HepG2 (cell line): ENCODE measurements around the gene SPTSSB. TPM values are rescaled to one million over a fixed set of nuclear protein-coding genes. Genes with fewer than 3 reads are reported as not detected.

ENCODE experiments used
- ATAC-seq: fragments of 200-7000 bp; cut with Tn5 transposase; 3 replicates; pipeline ENCODE4 v1.9.1; 2020; ENCODE audit warnings: mild to moderate bottlenecking, moderate library complexity
- BruUV-seq: library from RNA; stranded (reverse); fragments of 400-500 nt; replicated peaks from 2 replicates; lab custom pipeline; 2021; lab: Mats Ljungman, UMichigan
- CTCF ChIA-PET: fragments of 300-600 bp; formaldehyde crosslinking; extraction: SDS; loops from one replicate; lab custom pipeline; 2021; ENCODE audit warnings: low total read pairs, inconsistent platforms, low intra/inter-chr PET ratio; lab: Yijun Ruan, JAX
- POLR2A ChIA-PET: fragments of 350-600 bp; sonication (Branson Sonifier 250); formaldehyde crosslinking; loops from one replicate; lab custom pipeline; 2020; ENCODE audit warnings: antibody characterized with exemption, inconsistent platforms; lab: Yijun Ruan, JAX
- DNase-seq: peaks from one replicate; pipeline ENCODE4 v3.0.0-alpha.2; 2015; ENCODE audit warnings: low spot score
- FAIRE-seq: peaks from 3 replicates; lab custom pipeline; 2011; peaks lifted over from hg19 to GRCh38; lab: Jason Lieb, UNC
- H2AFZ ChIP-seq: one replicate; pipeline ENCODE4 v1.6.1; 2011; ENCODE audit warnings: low read length, inconsistent platforms
- H3K27ac ChIP-seq: fragments of 300-600 bp; 3 replicates; pipeline ENCODE4 v1.8.0; 2011; ENCODE audit warnings: mixed run types, mild to moderate bottlenecking, mixed read lengths, low read length, inconsistent platforms; ENCODE audit not compliant: insufficient read depth; ENCODE audit errors: extremely low read length
- H3K27me3 ChIP-seq, 2 experiments: fragments of 200-600 bp in 1 of 2; 2 replicates in 1 of 2; 3 replicates in 1 of 2; pipeline versions ENCODE4 v1.6.0 to v1.8.0; 2011; ENCODE audit warnings: low read length in 2 of 2, mild to moderate bottlenecking in 2 of 2, moderate library complexity in 2 of 2, inconsistent platforms in 1 of 2; ENCODE audit not compliant: insufficient read depth in 2 of 2, control insufficient read depth in 1 of 2
- H3K36me3 ChIP-seq, 2 experiments: fragments of 200-600 bp in 1 of 2; replicated peaks in 1 of 2; 2 replicates in 1 of 2; 3 replicates in 1 of 2; pipeline versions ENCODE4 v1.5.1 to v1.8.0; 2011; ENCODE audit warnings: low read length in 2 of 2, inconsistent platforms in 1 of 2; ENCODE audit not compliant: insufficient read depth in 2 of 2, control insufficient read depth in 1 of 2
- H3K4me1 ChIP-seq: 2 replicates; pipeline ENCODE4 v1.5.1; 2012; ENCODE audit warnings: low read length, inconsistent platforms; ENCODE audit not compliant: insufficient read depth
- H3K4me2 ChIP-seq: 2 replicates; pipeline ENCODE4 v1.6.0; 2011; ENCODE audit warnings: low read depth, low read length, inconsistent platforms
- H3K4me3 ChIP-seq, 3 experiments: fragments of 200-600 bp in 1 of 3; sonication (generic), shearing (Covaris generic) in 1 of 3; replicated peaks in 1 of 3; 2 replicates each; pipeline ENCODE4 v1.5.1; 2011 to 2016; ENCODE audit warnings: low read length in 3 of 3, inconsistent platforms in 2 of 3, low read depth in 2 of 3, mild to moderate bottlenecking in 2 of 3, control low read depth in 1 of 3, mixed read lengths in 1 of 3; ENCODE audit not compliant: insufficient read depth in 1 of 3
- H3K79me2 ChIP-seq: one replicate; pipeline ENCODE4 v1.6.1; 2011; ENCODE audit warnings: low read length, inconsistent platforms; ENCODE audit not compliant: insufficient read depth
- H3K9ac ChIP-seq: 2 replicates; pipeline ENCODE4 v1.6.0; 2011; ENCODE audit warnings: mild to moderate bottlenecking, low read depth, low read length, inconsistent platforms; ENCODE audit not compliant: insufficient read depth
- H3K9me3 ChIP-seq: 2 replicates; pipeline ENCODE4 v1.5.1; 2012; ENCODE audit warnings: mild to moderate bottlenecking, low read length
- H4K20me1 ChIP-seq: 2 replicates; pipeline ENCODE4 v1.6.0; 2011; ENCODE audit warnings: inconsistent platforms, mild to moderate bottlenecking, low read length, moderate library complexity; ENCODE audit not compliant: insufficient read depth
- CBFB ChIP-seq: sonication (generic); formaldehyde crosslinking; IDR thresholded peaks from 2 replicates; pipeline ENCODE4 v1.4.0; 2020; ENCODE audit warnings: missing genetic modification reagents
- CBX2 ChIP-seq, 2 experiments: fragments of 200-600 bp in 1 of 2; sonication (generic); formaldehyde crosslinking in 1 of 2; IDR thresholded peaks; 2 replicates each; pipeline versions ENCODE4 v1.7.0 to v1.8.1; 2018 to 2022; ENCODE audit warnings: low read depth in 2 of 2, low read length in 1 of 2, mild to moderate bottlenecking in 1 of 2, missing genetic modification reagents in 1 of 2
- IKZF1 ChIP-seq: fragments of 450-650 bp; IDR thresholded peaks from 2 replicates; pipeline ENCODE4 v1.7.1; 2016
- MTA3 ChIP-seq: sonication (generic); formaldehyde crosslinking; IDR thresholded peaks from 2 replicates; pipeline ENCODE4 v1.4.0; 2020; ENCODE audit warnings: missing genetic modification reagents
- NR2F1 ChIP-seq, 2 experiments: fragments of 450-650 bp in 1 of 2; formaldehyde crosslinking in 1 of 2; IDR thresholded peaks; 2 replicates each; pipeline versions ENCODE4 v1.5.0 to v1.6.1; 2016 to 2020; ENCODE audit warnings: mild to moderate bottlenecking in 1 of 2, missing compliant biosample characterization in 1 of 2, missing genetic modification reagents in 1 of 2, moderate library complexity in 1 of 2
- RARG ChIP-seq: sonication (generic); formaldehyde crosslinking; IDR thresholded peaks from 2 replicates; pipeline ENCODE4 v1.4.0; 2020; ENCODE audit warnings: low read depth, mild to moderate bottlenecking, missing genetic modification reagents
- SIN3A ChIP-seq: IDR thresholded peaks from 2 replicates; pipeline ENCODE4 v1.6.1; 2011; ENCODE audit warnings: low read depth, mild to moderate bottlenecking, control low read depth, low read length, borderline replicate concordance
- SRSF4 ChIP-seq: fragments of 200-400 bp; formaldehyde crosslinking; IDR thresholded peaks from one replicate; pipeline ENCODE4 v1.6.1; 2018; ENCODE audit warnings: mild to moderate bottlenecking, low read depth, low read length, moderate library complexity; ENCODE audit not compliant: poor library complexity, severe bottlenecking
- WGBS: methylation state at CpG from one replicate; pipeline ENCODE4 v1.1.6; 2017; ENCODE audit warnings: low lambda C conversion rate; 5-methylcytosine and 5-hydroxymethylcytosine counted together
- in situ Hi-C: cut with HindIII; loops from 2 replicates; pipeline ENCODE4 v1.10.0; 2017; ENCODE audit warnings: low pct_unique_long_range_greater_than_20kb; ENCODE audit not compliant: extremely low pct_ligation_motif_present
- intact Hi-C: fragments of 100-400 bp; cut with micrococcal nuclease; formaldehyde crosslinking; loops from one replicate; pipeline ENCODE4 v1.10.0; 2022; ENCODE audit not compliant: unreplicated experiment
- polyA plus RNA-seq, 8 experiments: library from polyadenylated mRNA; depleted of rRNA in 3 of 8; stranded (reverse) in 7 of 8; unstranded in 1 of 8; fragments of >200 nt; fragmentation: Illumina TruSeq in 4 of 8; extraction: Trizol in 4 of 8; gene quantifications; 2 replicates each; pipeline versions ENCODE4 v1.2.1 to v1.2.3, GENCODE V29; 2011 to 2016; ENCODE audit warnings: low read depth in 4 of 8, missing spikeins in 1 of 8, mixed read lengths in 1 of 8; ENCODE audit not compliant: insufficient read depth in 1 of 8
- total RNA-seq, 5 experiments: library from RNA; depleted of rRNA; stranded (reverse); fragments of >200 nt; fragmentation: Illumina TruSeq; extraction: Trizol; gene quantifications; 2 replicates each; pipeline ENCODE4 v1.2.3, GENCODE V29; 2016; ENCODE audit warnings: low read depth in 1 of 5
- TF ChIP-seq, protein P1 (sequence below): sonication (generic); formaldehyde crosslinking; conservative IDR thresholded peaks from 2 replicates; pipeline ENCODE4 v1.4.0; 2020; ENCODE audit warnings: missing genetic modification reagents
- TF ChIP-seq, protein P2 (sequence below): sonication (generic); formaldehyde crosslinking; IDR thresholded peaks from 2 replicates; pipeline ENCODE4 v1.4.0; 2020; ENCODE audit warnings: missing genetic modification reagents, borderline replicate concordance
- TF ChIP-seq, protein P3 (sequence below): sonication (generic); formaldehyde crosslinking; IDR thresholded peaks from 2 replicates; pipeline ENCODE4 v1.4.0; 2020; ENCODE audit warnings: missing genetic modification reagents
- TF ChIP-seq, protein P4 (sequence below): sonication (generic); formaldehyde crosslinking; IDR thresholded peaks from 2 replicates; pipeline ENCODE4 v1.8.0; 2023; ENCODE audit warnings: mild to moderate bottlenecking, missing genetic modification reagents

The SPTSSB gene
- total and polyA plus RNA-seq, 2 of the 13 experiments (the other 11 are each of a cell fraction or from before 2014, with no cell fraction given): 0.51 to 2.4 TPM

DNA sequence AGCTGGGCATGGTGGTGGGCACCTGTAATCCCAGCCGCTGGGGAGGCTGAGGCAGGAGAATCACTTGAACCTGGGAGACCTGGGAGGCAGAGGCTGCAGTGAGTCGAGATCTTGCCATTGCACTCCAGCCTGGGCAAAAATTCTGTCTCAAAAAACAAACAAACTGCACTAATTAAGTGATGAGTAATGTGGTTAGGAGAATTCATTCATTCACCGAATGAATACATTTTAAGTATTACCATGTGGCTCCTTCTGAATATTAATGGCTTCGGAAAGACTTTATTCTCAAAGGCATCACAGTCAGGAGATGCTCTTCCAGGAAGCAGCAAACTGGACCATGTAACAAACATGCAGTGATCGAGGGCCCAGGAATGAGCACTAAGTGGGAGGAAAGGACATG lies 23.6 kb downstream of the SPTSSB start:
- ChIA-PET CTCF (no interaction called here), POLR2A (no interaction called here)
- H3K4me1 ChIP-seq: peaks cover 29% of the 10 kb centered on the region
- 44% methylated on average over 5 of the region's 5 CpGs for WGBS
- FAIRE-seq (no peak), ATAC-seq (no peak), DNase-seq (no peak)
- no peak overlapping the region for H3K27ac ChIP-seq
- H3K9ac ChIP-seq: no peak overlapping the region
- BruUV-seq: no TSS peak
- no peak overlapping the region for H3K4me2 ChIP-seq
- H4K20me1 ChIP-seq: no peaks in the 10 kb centered on the region
- TF ChIP-seq, protein P1, sequence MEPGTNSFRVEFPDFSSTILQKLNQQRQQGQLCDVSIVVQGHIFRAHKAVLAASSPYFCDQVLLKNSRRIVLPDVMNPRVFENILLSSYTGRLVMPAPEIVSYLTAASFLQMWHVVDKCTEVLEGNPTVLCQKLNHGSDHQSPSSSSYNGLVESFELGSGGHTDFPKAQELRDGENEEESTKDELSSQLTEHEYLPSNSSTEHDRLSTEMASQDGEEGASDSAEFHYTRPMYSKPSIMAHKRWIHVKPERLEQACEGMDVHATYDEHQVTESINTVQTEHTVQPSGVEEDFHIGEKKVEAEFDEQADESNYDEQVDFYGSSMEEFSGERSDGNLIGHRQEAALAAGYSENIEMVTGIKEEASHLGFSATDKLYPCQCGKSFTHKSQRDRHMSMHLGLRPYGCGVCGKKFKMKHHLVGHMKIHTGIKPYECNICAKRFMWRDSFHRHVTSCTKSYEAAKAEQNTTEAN (CRISPR knock-in tag): no peak
- H3K9me3 ChIP-seq: no peaks in the 10 kb centered on the region
- no peaks in the 10 kb centered on the region for H3K36me3 ChIP-seq
- no peaks in the 10 kb centered on the region for H3K27me3 ChIP-seq
- intact Hi-C loops (no loop called here), in situ Hi-C loops (no loop called here)
- H3K4me3 ChIP-seq: no peak overlapping the region
- no peaks in the 10 kb centered on the region for H3K79me2 ChIP-seq
- no peak overlapping the region for H2AFZ ChIP-seq

DNA sequence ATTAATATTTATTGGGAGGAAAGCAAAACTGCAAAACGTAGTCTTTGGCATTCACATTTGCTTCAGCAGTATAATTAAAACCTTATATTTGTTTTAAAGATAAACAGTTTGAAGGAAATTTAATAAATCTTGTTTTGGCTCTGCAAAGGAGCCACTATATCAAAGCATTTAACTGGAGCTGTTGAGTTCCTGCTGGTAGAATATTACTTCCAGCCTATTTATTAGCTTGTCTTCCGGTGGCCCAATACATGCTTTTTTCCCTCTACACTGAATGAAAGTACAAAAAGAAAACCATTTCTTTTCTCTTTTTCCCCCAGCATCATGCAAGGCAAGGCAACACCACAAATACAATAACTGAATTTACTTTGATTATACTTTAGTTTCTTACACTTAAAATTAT lies 26.3 kb downstream of the SPTSSB start:
- no TSS peak for BruUV-seq
- TF ChIP-seq NR2F1 (CRISPR knock-in tag; IDR thresholded peaks at IDR 0.05): no peak
- no peak for TF ChIP-seq IKZF1
- no peak for TF ChIP-seq SIN3A
- TF ChIP-seq, protein P2, sequence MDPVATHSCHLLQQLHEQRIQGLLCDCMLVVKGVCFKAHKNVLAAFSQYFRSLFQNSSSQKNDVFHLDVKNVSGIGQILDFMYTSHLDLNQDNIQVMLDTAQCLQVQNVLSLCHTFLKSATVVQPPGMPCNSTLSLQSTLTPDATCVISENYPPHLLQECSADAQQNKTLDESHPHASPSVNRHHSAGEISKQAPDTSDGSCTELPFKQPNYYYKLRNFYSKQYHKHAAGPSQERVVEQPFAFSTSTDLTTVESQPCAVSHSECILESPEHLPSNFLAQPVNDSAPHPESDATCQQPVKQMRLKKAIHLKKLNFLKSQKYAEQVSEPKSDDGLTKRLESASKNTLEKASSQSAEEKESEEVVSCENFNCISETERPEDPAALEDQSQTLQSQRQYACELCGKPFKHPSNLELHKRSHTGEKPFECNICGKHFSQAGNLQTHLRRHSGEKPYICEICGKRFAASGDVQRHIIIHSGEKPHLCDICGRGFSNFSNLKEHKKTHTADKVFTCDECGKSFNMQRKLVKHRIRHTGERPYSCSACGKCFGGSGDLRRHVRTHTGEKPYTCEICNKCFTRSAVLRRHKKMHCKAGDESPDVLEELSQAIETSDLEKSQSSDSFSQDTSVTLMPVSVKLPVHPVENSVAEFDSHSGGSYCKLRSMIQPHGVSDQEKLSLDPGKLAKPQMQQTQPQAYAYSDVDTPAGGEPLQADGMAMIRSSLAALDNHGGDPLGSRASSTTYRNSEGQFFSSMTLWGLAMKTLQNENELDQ (CRISPR knock-in tag): no peak
- TF ChIP-seq, protein P3, sequence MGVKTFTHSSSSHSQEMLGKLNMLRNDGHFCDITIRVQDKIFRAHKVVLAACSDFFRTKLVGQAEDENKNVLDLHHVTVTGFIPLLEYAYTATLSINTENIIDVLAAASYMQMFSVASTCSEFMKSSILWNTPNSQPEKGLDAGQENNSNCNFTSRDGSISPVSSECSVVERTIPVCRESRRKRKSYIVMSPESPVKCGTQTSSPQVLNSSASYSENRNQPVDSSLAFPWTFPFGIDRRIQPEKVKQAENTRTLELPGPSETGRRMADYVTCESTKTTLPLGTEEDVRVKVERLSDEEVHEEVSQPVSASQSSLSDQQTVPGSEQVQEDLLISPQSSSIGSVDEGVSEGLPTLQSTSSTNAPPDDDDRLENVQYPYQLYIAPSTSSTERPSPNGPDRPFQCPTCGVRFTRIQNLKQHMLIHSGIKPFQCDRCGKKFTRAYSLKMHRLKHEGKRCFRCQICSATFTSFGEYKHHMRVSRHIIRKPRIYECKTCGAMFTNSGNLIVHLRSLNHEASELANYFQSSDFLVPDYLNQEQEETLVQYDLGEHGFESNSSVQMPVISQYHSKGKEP (CRISPR knock-in tag): no peak
- no peak for TF ChIP-seq RARG (CRISPR knock-in tag)
- TF ChIP-seq SRSF4: no peak
- TF ChIP-seq CBFB: no peak
- TF ChIP-seq MTA3: no peak
- TF ChIP-seq, protein P4, sequence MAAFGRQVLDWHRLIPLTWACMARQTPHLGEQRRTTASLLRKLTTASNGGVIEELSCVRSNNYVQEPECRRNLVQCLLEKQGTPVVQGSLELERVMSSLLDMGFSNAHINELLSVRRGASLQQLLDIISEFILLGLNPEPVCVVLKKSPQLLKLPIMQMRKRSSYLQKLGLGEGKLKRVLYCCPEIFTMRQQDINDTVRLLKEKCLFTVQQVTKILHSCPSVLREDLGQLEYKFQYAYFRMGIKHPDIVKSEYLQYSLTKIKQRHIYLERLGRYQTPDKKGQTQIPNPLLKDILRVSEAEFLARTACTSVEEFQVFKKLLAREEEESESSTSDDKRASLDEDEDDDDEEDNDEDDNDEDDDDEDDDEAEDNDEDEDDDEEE: no peak
- TF ChIP-seq CBX2 (IDR thresholded peaks at IDR 0.05; ENCODE audit: low read depth, low read length): no peak
- no peak for TF ChIP-seq CBX2 (CRISPR knock-in tag; IDR thresholded peaks at IDR 0.05; ENCODE audit: low read depth)

More for the DNA sequence above, 26.3 kb downstream of the SPTSSB start:
- in situ Hi-C loops (no loop called here), intact Hi-C loops (no loop called here)
- 79% methylated on average over 2 of the region's 2 CpGs for WGBS
- Histone ChIP-seq H4K20me1 (no peaks in the 10 kb centered on the region), H3K4me3 (no peak overlapping the region), H3K36me3 (no peaks in the 10 kb centered on the region), H3K79me2 (no peaks in the 10 kb centered on the region), H3K4me1 (peaks cover 51% of the 10 kb centered on the region), H2AFZ (no peak overlapping the region), H3K9ac (no peak overlapping the region), H3K4me2 (no peak overlapping the region), H3K27ac (no peak overlapping the region), H3K27me3 (no peaks in the 10 kb centered on the region), H3K9me3 (no peaks in the 10 kb centered on the region)
- DNase-seq (no peak), FAIRE-seq (no peak), ATAC-seq (no peak)
- ChIA-PET POLR2A (no interaction called here), CTCF (no interaction called here)
